ENCODE data around the gene BLCAP.

DNA sequence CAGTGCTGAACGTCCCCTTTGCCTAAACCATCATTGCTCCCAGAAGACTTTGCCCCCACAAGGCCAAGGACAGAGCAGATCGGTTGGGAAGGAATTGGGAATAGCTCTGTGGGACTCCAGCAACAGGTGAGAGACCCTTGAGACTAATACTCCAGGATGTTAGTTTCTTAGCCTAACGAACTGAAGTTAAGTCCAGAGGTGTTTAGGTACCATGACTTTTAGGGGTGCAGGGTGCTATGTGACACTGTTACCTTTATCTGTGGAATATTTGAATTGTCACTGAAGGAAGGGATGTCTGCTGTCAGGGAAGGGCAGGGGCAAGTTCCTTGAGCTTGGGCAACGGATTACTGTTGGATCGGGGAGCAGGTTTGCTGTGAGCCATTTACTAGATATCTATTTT lies 1.9 kb downstream of the BLCAP start:
- TF ChIP-seq POLR2AphosphoS5 (IDR thresholded peaks at IDR 0.05; ENCODE audit: borderline replicate concordance, low read depth, low read length) = no peak
- TF ChIP-seq EZH2 (IDR thresholded peaks at IDR 0.05) = no peak
- no peak for TF ChIP-seq FOXP2 (optimal IDR thresholded peaks at IDR 0.05; ENCODE audit: control extremely low read depth, extremely low read length, insufficient read depth)
